Neural cell (in vitro differentiated cells): Measurements from ENCODE around the gene MED8.

Experiments used
- CTCF ChIP-seq: fragments of 450-650 bp; IDR thresholded peaks from 2 replicates; pipeline ENCODE4 v1.5.1; 2014; ENCODE audit warnings: antibody characterized with exemption, mild to moderate bottlenecking, moderate library complexity; ENCODE audit not compliant: poor library complexity, severe bottlenecking
- EP300 ChIP-seq: fragments of 450-650 bp; conservative IDR thresholded peaks from 2 replicates; pipeline ENCODE4 v1.6.1; 2014; ENCODE audit warnings: antibody characterized with exemption, mild to moderate bottlenecking, moderate library complexity; ENCODE audit not compliant: poor library complexity, severe bottlenecking
- EZH2 ChIP-seq: fragments of 200-600, 300-800 bp; shearing (Covaris generic), sonication (generic); IDR thresholded peaks from 2 replicates; pipeline ENCODE4 v1.6.1; 2014; ENCODE audit warnings: antibody characterized with exemption, low read length, borderline replicate concordance, mild to moderate bottlenecking; ENCODE audit not compliant: insufficient read depth, poor library complexity, severe bottlenecking
- MXI1 ChIP-seq: fragments of 450-650 bp; conservative IDR thresholded peaks from 2 replicates; pipeline ENCODE4 v1.6.1; 2014; ENCODE audit warnings: antibody characterized with exemption, mild to moderate bottlenecking; ENCODE audit not compliant: poor library complexity, severe bottlenecking
- POLR2AphosphoS5 ChIP-seq: IDR thresholded peaks from 2 replicates; pipeline ENCODE4 v1.6.1; 2012
- RAD21 ChIP-seq: fragments of 450-650 bp; conservative IDR thresholded peaks from 2 replicates; pipeline ENCODE4 v1.6.1; 2014; ENCODE audit warnings: antibody characterized with exemption, mild to moderate bottlenecking, moderate library complexity
- REST ChIP-seq: IDR thresholded peaks from 2 replicates; pipeline ENCODE4 v1.6.1; 2012; ENCODE audit warnings: borderline replicate concordance
- SMC3 ChIP-seq: fragments of 450-650 bp; conservative IDR thresholded peaks from 2 replicates; pipeline ENCODE4 v1.6.1; 2014; ENCODE audit warnings: antibody characterized with exemption, mild to moderate bottlenecking, moderate library complexity; ENCODE audit not compliant: poor library complexity
- TAF1 ChIP-seq: IDR thresholded peaks from 2 replicates; pipeline ENCODE4 v1.6.1; 2012; ENCODE audit warnings: low read depth

- no peak for TF ChIP-seq EZH2
- no peak for TF ChIP-seq CTCF
- no peak for TF ChIP-seq RAD21
- no peak for TF ChIP-seq POLR2AphosphoS5
- TF ChIP-seq TAF1, result no peak
- TF ChIP-seq EP300, result no peak
- TF ChIP-seq SMC3, result no peak
- TF ChIP-seq MXI1, result no peak
- TF ChIP-seq REST, result no peak
Observed at GRCh38 chr1:43354471-43354870, 35.1 kb downstream of the MED8 start.
